ENCODE measurements around the gene SCAMP4.

SCAMP4 gene

GRCh38 chr19:1942934-1943555 is 37.8 kb downstream of the SCAMP4 start:
- no peak for DNase-seq

DNA sequence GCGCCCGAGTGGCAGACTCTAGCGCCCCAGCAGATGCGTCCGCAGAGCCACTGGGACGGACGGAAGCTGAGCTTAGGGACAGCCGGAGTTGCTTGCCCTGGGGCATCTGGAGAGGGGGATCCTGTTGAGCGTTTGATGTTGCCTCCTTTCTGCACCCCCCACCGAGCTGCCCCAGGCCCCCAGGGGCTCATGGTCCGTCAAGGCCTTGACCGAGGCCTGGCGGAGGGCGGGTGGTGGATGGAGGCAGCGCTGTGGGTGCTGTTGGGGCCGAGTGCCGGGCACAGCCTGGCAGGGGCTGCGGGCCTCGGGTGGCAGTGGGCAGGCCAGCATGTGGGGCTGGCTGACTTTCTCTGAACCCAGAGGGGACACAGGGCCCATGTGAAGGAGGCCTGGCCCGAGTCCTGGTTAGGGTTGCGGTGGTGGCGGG is 38.5 kb downstream of the SCAMP4 start:
- no peak for DNase-seq

DNA sequence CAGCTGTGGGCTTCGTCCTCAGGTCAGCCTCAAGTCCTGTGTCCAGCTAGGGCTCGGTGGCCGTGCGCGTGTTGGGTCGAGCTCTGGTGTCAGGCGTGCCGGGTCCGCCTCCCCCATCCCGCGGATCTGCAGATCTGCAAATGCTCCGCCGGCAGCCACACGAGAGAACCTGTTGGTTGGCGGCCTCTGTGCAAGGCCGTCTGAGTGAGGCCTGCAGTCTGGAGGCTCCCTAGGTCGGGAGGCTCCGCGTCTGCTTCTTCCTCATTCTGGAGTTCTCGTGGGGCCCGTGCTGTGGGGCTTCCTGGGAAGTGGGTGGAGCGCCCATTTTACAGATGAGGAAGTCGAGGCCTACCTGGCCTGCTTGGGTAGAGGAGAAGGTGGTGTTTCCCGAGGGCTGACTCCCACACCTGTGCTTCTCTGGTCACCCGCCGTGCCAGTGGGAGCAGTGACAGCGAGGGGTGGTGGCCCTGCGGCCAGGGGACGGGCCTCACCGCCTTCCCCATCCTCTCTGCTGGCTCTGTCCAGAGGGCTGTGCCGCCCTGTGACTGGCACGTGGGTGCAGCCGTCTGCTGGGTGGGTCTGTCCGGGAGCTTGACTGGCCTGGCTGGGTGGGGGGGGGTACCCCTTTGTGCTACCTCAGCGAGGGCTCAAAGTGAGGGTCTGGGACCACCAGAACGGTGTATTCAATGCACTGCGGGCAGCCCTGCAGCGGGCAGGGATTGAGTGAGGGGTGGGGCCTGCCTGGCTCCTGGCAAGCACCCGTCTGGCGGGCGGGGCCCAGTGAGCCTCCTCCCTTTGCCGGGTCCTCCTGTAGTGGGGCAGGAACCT is 39.1 kb downstream of the SCAMP4 start:
- no peak for DNase-seq

- DNase-seq = no peak
Measured at GRCh38 chr19:1944916-1945561, 39.8 kb downstream of the SCAMP4 start.

DNA sequence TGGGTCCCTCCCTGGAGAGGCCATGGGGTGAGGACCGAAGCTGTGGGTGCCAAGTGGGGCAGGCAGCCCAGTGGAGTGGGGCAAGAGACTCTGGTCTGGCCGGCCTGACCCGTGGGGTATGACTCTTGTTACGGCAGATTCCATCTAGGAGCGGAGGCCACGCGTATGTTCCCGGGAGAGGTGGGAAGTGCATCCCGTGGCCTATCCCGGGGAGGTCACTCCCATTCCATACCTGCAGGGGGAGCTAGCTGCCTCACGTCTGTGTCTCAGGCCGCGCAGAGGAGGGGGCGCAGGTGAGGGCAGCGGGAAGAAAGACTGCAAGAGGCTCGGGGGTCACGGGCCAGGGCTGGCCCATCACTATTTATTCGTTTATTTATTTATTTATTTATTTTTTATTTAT is 40.7 kb downstream of the SCAMP4 start:
- DNase-seq = peak; percentile 25

- DNase-seq = no peak
Measured at GRCh38 chr19:1947651-1948209, 42.5 kb downstream of the SCAMP4 start.

DNA sequence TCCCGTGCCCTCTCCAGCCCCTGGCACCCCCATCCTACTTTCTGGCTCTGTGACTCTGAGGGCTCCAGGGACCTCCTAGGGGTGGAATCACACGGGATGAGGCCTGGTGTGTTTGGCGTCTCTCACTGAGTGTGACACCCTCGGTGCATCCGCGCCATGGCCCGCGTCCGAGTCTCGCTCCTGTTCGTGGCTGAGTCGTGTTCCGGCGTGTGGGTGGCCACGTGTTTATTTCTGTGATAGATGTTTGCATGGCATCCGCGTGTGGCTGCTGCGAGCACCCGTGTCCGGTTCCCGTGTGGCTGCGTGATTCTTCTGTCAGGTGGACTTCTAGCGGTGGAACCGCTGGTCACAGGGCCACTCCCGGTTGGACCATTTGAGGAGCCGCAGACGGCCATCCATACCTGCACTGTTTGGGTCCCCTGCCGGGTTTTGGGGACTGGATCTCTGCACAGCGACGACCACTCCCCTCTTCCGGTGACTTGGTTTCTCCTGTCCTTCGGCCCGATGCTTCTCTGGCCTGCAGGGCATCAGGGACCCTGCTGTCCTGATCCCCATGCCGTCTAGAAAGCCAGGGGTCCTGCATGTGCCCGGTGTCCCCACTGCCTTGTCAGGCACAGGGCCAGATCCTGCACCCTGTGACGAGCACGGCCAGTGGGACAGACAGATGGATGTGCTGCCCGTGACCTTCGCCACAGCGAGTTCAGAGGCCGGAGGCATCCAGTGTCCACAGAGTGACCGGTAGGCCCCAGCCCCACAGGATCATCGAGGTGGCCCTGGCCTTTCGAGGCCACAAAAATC is 44.3 kb downstream of the SCAMP4 start:
- no peak for DNase-seq

GRCh38 chr19:1950640-1951039 is 45.4 kb downstream of the SCAMP4 start:
- no peak for DNase-seq

DNA sequence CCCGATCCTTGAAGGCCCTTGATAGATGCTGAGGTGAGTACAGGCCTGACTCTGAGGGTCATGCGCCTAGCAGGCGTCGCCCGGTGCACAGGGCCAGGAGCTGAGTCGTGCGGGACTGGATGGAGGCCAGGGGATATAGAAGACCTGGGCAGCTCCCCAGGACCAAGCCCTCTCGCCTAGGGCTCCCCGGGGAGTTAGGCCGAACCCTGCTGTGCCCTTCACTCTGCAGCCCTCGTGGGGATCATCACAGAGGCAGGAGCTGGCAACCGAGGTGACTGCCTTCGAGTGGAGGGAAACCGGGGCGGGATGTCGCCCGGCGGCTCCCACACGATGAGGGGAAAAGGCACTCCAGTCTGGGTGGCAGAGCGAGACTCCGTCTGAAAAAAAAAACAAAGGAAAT is 47.4 kb downstream of the SCAMP4 start:
- DNase-seq = no peak

GRCh38 chr19:1953037-1953436 is 47.8 kb downstream of the SCAMP4 start:
- DNase-seq = no peak

- DNase-seq = no peak
Measured at GRCh38 chr19:1953441-1954094, 48.4 kb downstream of the SCAMP4 start.

- DNase-seq = no peak
Measured at GRCh38 chr19:1954532-1954933, 49.3 kb downstream of the SCAMP4 start.

DNA sequence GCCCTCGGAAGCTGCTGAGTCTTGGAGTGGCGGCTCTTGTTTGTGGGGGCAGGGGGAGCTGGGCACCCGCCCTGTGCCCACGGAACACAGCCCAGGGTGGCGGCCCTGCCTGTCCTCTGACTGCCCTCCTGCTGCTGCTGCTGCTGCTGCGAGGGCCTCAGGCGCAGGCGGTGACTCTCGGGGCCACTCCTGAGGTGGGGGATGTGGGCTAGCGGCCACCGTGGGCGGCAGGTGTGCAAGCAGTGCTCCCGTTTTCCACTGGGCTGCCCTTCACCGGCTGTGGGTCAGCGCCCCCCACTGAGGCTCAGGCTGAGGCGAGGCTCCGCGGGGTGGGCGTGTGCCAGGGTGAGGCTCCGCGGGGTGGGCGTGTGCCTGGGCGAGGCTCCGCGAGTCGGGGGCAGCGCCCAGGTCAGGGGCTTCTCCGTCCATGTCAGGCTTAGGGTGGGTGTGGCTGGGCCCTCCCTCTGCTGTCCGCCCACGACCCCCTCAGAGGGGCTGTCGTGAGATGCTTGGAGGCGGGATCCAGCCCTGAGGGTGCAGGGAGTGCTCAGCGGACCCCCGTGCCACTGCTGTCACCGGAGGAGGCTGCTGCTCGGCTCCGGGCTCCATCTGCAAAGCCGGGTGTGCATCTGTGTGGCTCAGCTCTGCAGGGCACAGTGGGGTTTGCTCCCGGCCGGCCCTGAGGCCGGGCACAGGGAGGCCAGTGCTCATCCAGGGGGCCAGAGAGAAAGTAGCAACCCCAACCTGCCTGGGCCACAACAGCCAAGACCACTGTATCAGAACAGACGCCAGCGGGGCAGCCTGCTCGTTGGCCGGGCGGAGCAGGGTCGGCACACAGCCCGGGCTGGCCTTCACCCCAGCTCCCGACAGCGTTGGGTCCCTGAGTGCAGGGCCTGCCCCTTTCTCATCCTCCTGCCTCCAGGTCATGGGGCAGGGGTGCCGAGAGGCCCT is 50.2 kb downstream of the SCAMP4 start:
- no peak for DNase-seq

- DNase-seq = no peak
Measured at GRCh38 chr19:1956122-1956494, 50.9 kb downstream of the SCAMP4 start.

- no peak for DNase-seq
Measured at GRCh38 chr19:1956868-1957492, 51.8 kb downstream of the SCAMP4 start.

GRCh38 chr19:1957562-1958248 is 52.5 kb downstream of the SCAMP4 start:
- no peak for DNase-seq

DNA sequence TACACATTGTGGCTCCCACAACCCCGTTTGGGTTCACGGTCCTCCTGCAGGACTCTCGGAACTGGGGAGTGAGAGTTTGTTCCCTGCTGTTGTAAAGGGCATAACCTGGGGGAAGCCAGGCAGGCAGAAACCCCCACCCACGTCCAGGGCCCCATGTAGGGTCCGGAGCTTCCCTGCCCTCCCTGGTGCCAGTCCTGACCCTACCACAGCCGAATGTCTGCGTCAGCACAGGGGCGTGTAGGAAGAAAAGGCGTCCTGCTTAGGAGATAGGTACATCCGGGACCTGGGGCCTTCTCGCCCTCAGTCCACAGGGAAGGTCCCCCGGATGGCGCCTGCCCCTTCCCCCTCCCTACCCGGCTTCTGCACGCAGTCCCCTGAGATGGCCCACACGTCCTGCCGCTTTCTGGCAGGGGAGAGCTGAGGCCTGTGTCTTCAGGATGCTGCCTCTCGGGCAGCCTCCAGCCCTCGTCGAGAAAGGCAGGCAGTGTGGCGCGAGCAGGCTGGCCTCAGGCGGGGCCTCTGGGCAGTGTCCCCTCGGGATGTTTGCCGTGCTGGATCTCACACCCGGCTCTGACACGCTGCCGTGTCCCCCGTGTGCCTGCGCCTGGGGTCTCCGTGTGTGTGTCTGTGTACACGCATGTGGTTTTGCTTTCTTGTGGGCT is 54.9 kb downstream of the SCAMP4 start:
- no peak for DNase-seq

DNA sequence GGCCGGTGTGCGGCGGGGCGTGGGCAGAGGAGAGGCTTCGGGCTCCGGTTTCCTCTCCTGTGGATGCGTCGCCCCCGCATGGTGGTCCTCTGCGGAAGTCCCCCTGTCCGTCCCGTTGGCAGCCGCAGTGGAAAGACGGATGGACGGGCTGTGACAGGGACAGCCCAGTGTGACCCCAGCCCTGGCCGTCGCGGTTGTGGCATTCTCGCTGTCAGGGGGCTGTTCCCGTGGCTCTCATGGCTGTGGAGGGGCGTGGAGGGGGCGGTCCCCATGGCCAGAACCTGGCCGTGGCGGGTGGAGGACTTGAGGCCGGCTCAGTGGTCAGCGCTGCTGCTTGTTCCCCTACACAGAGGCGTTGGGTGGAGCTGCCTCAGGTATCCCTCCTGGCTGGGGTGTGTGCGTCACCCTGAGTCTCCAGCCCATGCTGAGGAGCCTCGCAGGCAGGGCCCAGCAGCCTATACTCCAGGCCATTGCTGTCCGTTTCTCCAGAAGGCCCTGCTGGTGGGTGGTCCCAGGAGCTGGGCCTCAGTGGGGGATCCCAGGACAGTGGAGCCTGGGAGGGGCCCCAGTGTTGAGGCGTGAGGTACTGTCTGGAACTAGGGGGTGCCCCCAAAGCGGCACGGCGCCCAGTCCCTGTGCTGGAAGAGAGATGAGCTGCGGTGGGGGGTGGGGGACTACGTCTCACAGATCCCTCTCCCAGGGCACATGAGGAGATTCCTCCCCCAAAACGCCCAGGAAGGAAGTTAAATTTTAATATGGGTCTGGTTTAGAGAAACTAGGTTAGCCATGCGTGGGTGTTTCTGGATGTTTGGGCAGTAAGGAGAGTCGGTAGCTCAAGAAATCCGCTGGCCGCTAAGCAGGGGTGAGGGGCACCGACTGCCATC is 56.0 kb downstream of the SCAMP4 start:
- no peak for DNase-seq
